GM12878 (cell line): ENCODE measurements around the gene MBOAT1.

Experiments
- CREM ChIP-seq: IDR thresholded peaks from 2 replicates; pipeline ENCODE4 v1.6.1; 2014; ENCODE audit warnings: antibody characterized with exemption, low read depth
- CTCF ChIP-seq, 3 experiments: IDR thresholded peaks in 2 of 3; conservative IDR thresholded peaks in 1 of 3; 2 replicates each; pipeline ENCODE4 v1.5.1; 2011; ENCODE audit warnings: low read depth in 3 of 3, low read length in 3 of 3, mild to moderate bottlenecking in 3 of 3, control low read depth in 2 of 3, moderate library complexity in 2 of 3, inconsistent platforms in 1 of 3, mixed read lengths in 1 of 3; ENCODE audit not compliant: control insufficient read depth in 2 of 3, insufficient read depth in 1 of 3; ENCODE audit errors: extremely low read depth in 1 of 3
- EP300 ChIP-seq, 2 experiments: fragments of 150-350 bp in 1 of 2; IDR thresholded peaks; 2 replicates each; pipeline ENCODE4 v1.6.1; 2011 to 2012; ENCODE audit warnings: low read depth in 2 of 2, low read length in 2 of 2, borderline replicate concordance in 1 of 2, improper control_type of control experiment in 1 of 2, inconsistent platforms in 1 of 2; ENCODE audit not compliant: control insufficient read depth in 1 of 2
- FOXM1 ChIP-seq: IDR thresholded peaks from 2 replicates; pipeline ENCODE4 v1.6.1; 2012; ENCODE audit warnings: low read depth, mild to moderate bottlenecking, inconsistent platforms, low read length, moderate library complexity
- IRF3 ChIP-seq: fragments of 450-650 bp; IDR thresholded peaks from 2 replicates; pipeline ENCODE4 v1.6.1; 2014; ENCODE audit warnings: mild to moderate bottlenecking
- POLR2A ChIP-seq: IDR thresholded peaks from 2 replicates; pipeline ENCODE4 v1.6.1; 2011; ENCODE audit warnings: low read depth, mild to moderate bottlenecking, low read length
- REST ChIP-seq: IDR thresholded peaks from 2 replicates; pipeline ENCODE4 v1.6.1; 2012; ENCODE audit warnings: mild to moderate bottlenecking, low read depth, low read length
- SUZ12 ChIP-seq: fragments of 200-600 bp; sonication (generic); IDR thresholded peaks from one replicate; pipeline ENCODE4 v1.6.1; 2018; ENCODE audit warnings: antibody characterized with exemption, mild to moderate bottlenecking; ENCODE audit not compliant: unreplicated experiment
- TAF1 ChIP-seq: IDR thresholded peaks from 2 replicates; pipeline ENCODE4 v1.6.1; 2011; ENCODE audit warnings: mild to moderate bottlenecking, low read depth, low read length, borderline replicate concordance
- ZNF24 ChIP-seq: fragments of 450-650 bp; IDR thresholded peaks from 2 replicates; pipeline ENCODE4 v1.6.1; 2017; ENCODE audit warnings: antibody characterized with exemption, mild to moderate bottlenecking

GRCh38 chr6:20233007-20233730 is 20.9 kb upstream of the MBOAT1 start:
- TF ChIP-seq EP300 (IDR thresholded peaks at IDR 0.05; ENCODE audit: borderline replicate concordance in 1 of 2, control insufficient read depth in 1 of 2, low read depth in 2 of 2, low read length in 2 of 2), result no peak
- no peak for TF ChIP-seq FOXM1
- no peak for TF ChIP-seq CREM
- no peak for TF ChIP-seq TAF1
- TF ChIP-seq CTCF (IDR thresholded peaks at IDR 0.05 in 2 of 3, conservative IDR thresholded peaks at IDR 0.05 in 1 of 3; ENCODE audit: control insufficient read depth in 2 of 3, extremely low read depth in 1 of 3, insufficient read depth in 1 of 3, low read depth in 3 of 3, low read length in 3 of 3), result no peak
- no peak for TF ChIP-seq IRF3
- TF ChIP-seq POLR2A, result no peak
- no peak for TF ChIP-seq REST
- TF ChIP-seq SUZ12, result no peak
- no peak for TF ChIP-seq ZNF24
